NCI-H2081 treated with DMSO at 0.1 percent for 48 hours (cell line): ENCODE data around the gene TTC28.

Experiments
- DNase-seq: peaks from one replicate; lab custom pipeline; 2025; lab: John Stamatoyannopoulos, UW

Gene TTC28

GRCh38 chr22:28141614-28142013 lies 538.0 kb downstream of the TTC28 start:
- no peak for DNase-seq

GRCh38 chr22:28139961-28140360 lies 539.7 kb downstream of the TTC28 start:
- DNase-seq, result no peak

GRCh38 chr22:28139516-28139915 lies 540.1 kb downstream of the TTC28 start:
- no peak for DNase-seq

- DNase-seq, result no peak
These were observed 542.6 kb downstream of the TTC28 start for GRCh38 chr22:28137036-28137435.

GRCh38 chr22:28132466-28132865 lies 547.2 kb downstream of the TTC28 start:
- DNase-seq, result no peak

GRCh38 chr22:28129319-28129962 lies 550.2 kb downstream of the TTC28 start:
- DNase-seq, result no peak

GRCh38 chr22:28128827-28129226 lies 550.8 kb downstream of the TTC28 start:
- DNase-seq, result no peak

GRCh38 chr22:28125799-28126198 lies 553.8 kb downstream of the TTC28 start:
- DNase-seq, result no peak

GRCh38 chr22:28123989-28124766 lies 555.5 kb downstream of the TTC28 start:
- no peak for DNase-seq

GRCh38 chr22:28120691-28121592 lies 558.7 kb downstream of the TTC28 start:
- no peak for DNase-seq

GRCh38 chr22:28118957-28119631 lies 560.5 kb downstream of the TTC28 start:
- no peak for DNase-seq

GRCh38 chr22:28116219-28116673 lies 563.4 kb downstream of the TTC28 start:
- no peak for DNase-seq

GRCh38 chr22:28115426-28115825 lies 564.2 kb downstream of the TTC28 start:
- DNase-seq, result no peak

- DNase-seq, result no peak
These were observed 567.0 kb downstream of the TTC28 start for GRCh38 chr22:28112548-28113043.

- DNase-seq, result no peak
These were observed 567.5 kb downstream of the TTC28 start for GRCh38 chr22:28112190-28112544.

GRCh38 chr22:28111501-28112189 lies 568.0 kb downstream of the TTC28 start:
- no peak for DNase-seq

- DNase-seq, result no peak
These were observed 570.8 kb downstream of the TTC28 start for GRCh38 chr22:28108851-28109250.

GRCh38 chr22:28106617-28107016 lies 573.0 kb downstream of the TTC28 start:
- DNase-seq, result no peak

- no peak for DNase-seq
These were observed 573.7 kb downstream of the TTC28 start for GRCh38 chr22:28105988-28106387.

GRCh38 chr22:28105413-28105812 lies 574.2 kb downstream of the TTC28 start:
- DNase-seq, result no peak

GRCh38 chr22:28103596-28103995 lies 576.0 kb downstream of the TTC28 start:
- DNase-seq, result no peak
